GM19452 (cell line): ENCODE measurements around the gene TBC1D9B.
"Not testable (repeated sequence)": the region's sequence is repeated elsewhere in the genome, so short reads cannot be mapped to it uniquely, and the experiment has no call there.

Experiments used
- ATAC-seq: cut with Tn5 transposase; IDR thresholded peaks from one replicate; pipeline ENCODE4 v1.9.1; 2021; ENCODE audit not compliant: unreplicated experiment

The TBC1D9B gene

GRCh38 chr5:179886190-179886911, 21.3 kb downstream of the TBC1D9B start:
- ATAC-seq: no peak

GRCh38 chr5:179885491-179886090, 22.1 kb downstream of the TBC1D9B start:
- no peak for ATAC-seq

- no peak for ATAC-seq
Measured at GRCh38 chr5:179883163-179883562, 24.5 kb downstream of the TBC1D9B start.

- ATAC-seq: no peak
Measured at GRCh38 chr5:179882338-179882737, 25.4 kb downstream of the TBC1D9B start.

GRCh38 chr5:179880848-179881590, 26.7 kb downstream of the TBC1D9B start:
- no peak for ATAC-seq

- no peak for ATAC-seq
Measured at GRCh38 chr5:179880066-179880650, 27.5 kb downstream of the TBC1D9B start.

- ATAC-seq: no peak
Measured at GRCh38 chr5:179879690-179880010, 28.0 kb downstream of the TBC1D9B start.

GRCh38 chr5:179879003-179879689, 28.6 kb downstream of the TBC1D9B start:
- no peak for ATAC-seq

- no peak for ATAC-seq
Measured at GRCh38 chr5:179878222-179879002, 29.3 kb downstream of the TBC1D9B start.

GRCh38 chr5:179876610-179876952, 31.1 kb downstream of the TBC1D9B start:
- no peak for ATAC-seq

- ATAC-seq: no peak
Measured at GRCh38 chr5:179875741-179876609, 31.7 kb downstream of the TBC1D9B start.

- ATAC-seq: no peak
Measured at GRCh38 chr5:179874536-179875292, 33.0 kb downstream of the TBC1D9B start.

GRCh38 chr5:179874136-179874535, 33.6 kb downstream of the TBC1D9B start:
- no peak for ATAC-seq

GRCh38 chr5:179873588-179874110, 34.0 kb downstream of the TBC1D9B start:
- ATAC-seq: no peak

- ATAC-seq: no peak
Measured at GRCh38 chr5:179872828-179873575, 34.7 kb downstream of the TBC1D9B start.

GRCh38 chr5:179872055-179872827, 35.5 kb downstream of the TBC1D9B start:
- no peak for ATAC-seq

- ATAC-seq: not testable (repeated sequence)
Measured at GRCh38 chr5:179871533-179871932, 36.2 kb downstream of the TBC1D9B start.
